Body of pancreas (tissue), 4 donors: ENCODE data around the gene FGF14. TPM values are rescaled to one million over a fixed set of nuclear protein-coding genes. Genes with fewer than 3 reads are reported as not detected.
"Not testable (repeated sequence)": the region's sequence is repeated elsewhere in the genome, so short reads cannot be mapped to it uniquely, and the experiment has no call there.

Experiments used
- ATAC-seq: fragments of 150-250 bp; one replicate; pipeline ENCODE4 v1.9.1; 2016
- DNase-seq, 4 donors: peaks; one replicate each; pipeline ENCODE4 v3.0.0-alpha.2; 2019
- H3K27ac ChIP-seq, 4 donors: fragments of 200-600 bp; sonication (generic); 1 replicate in 3 of 4; 2 replicates in 1 of 4; pipeline versions ENCODE4 v1.5.1 to v1.6.1; 2016 to 2019; ENCODE audit warnings: mild to moderate bottlenecking in 1 of 4, mixed read lengths in 1 of 4, moderate library complexity in 1 of 4
- H3K27me3 ChIP-seq, 2 donors: fragments of 200-600 bp; sonication (generic); one replicate each; pipeline ENCODE4 v1.6.0; 2016; ENCODE audit warnings: mild to moderate bottlenecking in 1 of 2
- H3K36me3 ChIP-seq, 2 donors: fragments of 200-600 bp; sonication (generic); replicated peaks in 1 of 2; 2 replicates each; pipeline ENCODE4 v1.5.1; 2016; ENCODE audit warnings: low read depth in 2 of 2; ENCODE audit not compliant: insufficient read depth in 1 of 2
- H3K4me1 ChIP-seq: fragments of 200-600 bp; sonication (generic); one replicate; pipeline ENCODE4 v1.6.0; 2016
- H3K4me3 ChIP-seq, 2 donors: fragments of 200-600 bp; sonication (generic); 1 replicate in 1 of 2; 2 replicates in 1 of 2; pipeline ENCODE4 v1.5.1; 2016 to 2019
- H3K9me3 ChIP-seq, 3 donors: fragments of 200-600 bp; sonication (generic); 1 replicate in 2 of 3; 2 replicates in 1 of 3; pipeline ENCODE4 v1.5.1; 2016
- POLR2A ChIP-seq, 3 donors: fragments of 450-650 bp; IDR thresholded peaks; one replicate each; pipeline ENCODE4 v1.6.1; 2016; ENCODE audit warnings: antibody characterized with exemption in 3 of 3, mild to moderate bottlenecking in 2 of 3
- WGBS, 2 donors: methylation state at CpG; one replicate each; pipeline ENCODE4 v1.1.5; 2017; 5-methylcytosine and 5-hydroxymethylcytosine counted together
- intact Hi-C: fragments of 100-400 bp; cut with DNase I; formaldehyde crosslinking; loops from one replicate; pipeline ENCODE4 v1.15.1; 2023
- total RNA-seq, 2 donors: library from RNA; depleted of rRNA; stranded (reverse); fragments of >200 nt; gene quantifications; one replicate each; pipeline ENCODE4 v1.1.0, GENCODE V29; 2016
- TF ChIP-seq, protein P1 (sequence below), 7 experiments: fragments of 450-650 bp in 4 of 7; fragments of 200-600 bp in 3 of 7; sonication (generic) in 3 of 7; IDR thresholded peaks; one replicate each; pipeline ENCODE4 v1.5.1; 2016 to 2019; ENCODE audit warnings: antibody characterized with exemption in 7 of 7

FGF14 gene
- total RNA-seq, 2 donors from 2014 or later = under 0.01 to 0.52 TPM

DNA sequence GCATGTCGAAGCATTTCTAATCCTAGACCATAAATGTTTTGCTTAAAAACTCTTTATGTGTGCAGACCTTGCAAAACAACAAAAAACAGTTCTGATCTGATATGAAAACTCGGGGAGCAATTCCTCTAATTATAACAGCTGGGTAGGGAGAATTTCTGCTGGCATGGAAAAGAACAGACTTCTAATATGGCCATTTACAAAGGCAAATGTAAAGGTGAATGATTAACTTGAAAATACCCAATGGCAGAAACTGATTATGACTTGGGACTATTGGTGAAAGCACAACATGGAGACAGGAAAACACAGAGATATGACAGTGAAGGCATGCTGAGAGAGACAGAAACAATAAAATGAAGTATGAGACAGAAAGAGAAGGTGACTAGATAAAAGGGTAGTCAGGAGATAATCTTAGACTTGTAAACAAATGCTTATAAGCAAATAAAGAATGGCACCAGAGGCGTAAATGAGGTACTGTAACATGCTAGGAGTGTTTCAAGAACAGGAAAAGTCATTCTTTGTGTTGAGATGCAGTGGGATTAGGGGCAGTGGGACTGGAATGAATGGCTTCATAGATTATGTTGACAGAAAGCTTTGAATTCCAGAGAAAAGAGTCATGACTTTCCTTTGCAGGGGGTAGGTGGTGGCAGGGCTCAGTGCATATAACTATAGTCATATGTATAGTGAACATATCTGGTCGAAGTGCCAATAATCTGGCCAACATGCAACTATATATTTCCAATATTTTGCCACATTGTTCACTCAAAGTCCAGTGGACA is 556.4 kb downstream of the FGF14 start:
- intact Hi-C loops = no loop called here
- Histone ChIP-seq H3K4me1 (no peaks in the 10 kb centered on the region), H3K27ac (no peak overlapping the region), H3K36me3 (no peaks in the 10 kb centered on the region), H3K4me3 (no peak overlapping the region), H3K9me3 (no peaks in the 10 kb centered on the region), H3K27me3 (no peaks in the 10 kb centered on the region)
- ATAC-seq (no peak), DNase-seq (no peak)
- TF ChIP-seq POLR2A (IDR thresholded peaks at IDR 0.05) = no peak
- TF ChIP-seq, protein P1, sequence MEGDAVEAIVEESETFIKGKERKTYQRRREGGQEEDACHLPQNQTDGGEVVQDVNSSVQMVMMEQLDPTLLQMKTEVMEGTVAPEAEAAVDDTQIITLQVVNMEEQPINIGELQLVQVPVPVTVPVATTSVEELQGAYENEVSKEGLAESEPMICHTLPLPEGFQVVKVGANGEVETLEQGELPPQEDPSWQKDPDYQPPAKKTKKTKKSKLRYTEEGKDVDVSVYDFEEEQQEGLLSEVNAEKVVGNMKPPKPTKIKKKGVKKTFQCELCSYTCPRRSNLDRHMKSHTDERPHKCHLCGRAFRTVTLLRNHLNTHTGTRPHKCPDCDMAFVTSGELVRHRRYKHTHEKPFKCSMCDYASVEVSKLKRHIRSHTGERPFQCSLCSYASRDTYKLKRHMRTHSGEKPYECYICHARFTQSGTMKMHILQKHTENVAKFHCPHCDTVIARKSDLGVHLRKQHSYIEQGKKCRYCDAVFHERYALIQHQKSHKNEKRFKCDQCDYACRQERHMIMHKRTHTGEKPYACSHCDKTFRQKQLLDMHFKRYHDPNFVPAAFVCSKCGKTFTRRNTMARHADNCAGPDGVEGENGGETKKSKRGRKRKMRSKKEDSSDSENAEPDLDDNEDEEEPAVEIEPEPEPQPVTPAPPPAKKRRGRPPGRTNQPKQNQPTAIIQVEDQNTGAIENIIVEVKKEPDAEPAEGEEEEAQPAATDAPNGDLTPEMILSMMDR (IDR thresholded peaks at IDR 0.05) = no peak
- WGBS, 2 donors = 25 to 41% methylated on average over 4 of the region's 4 CpGs

DNA sequence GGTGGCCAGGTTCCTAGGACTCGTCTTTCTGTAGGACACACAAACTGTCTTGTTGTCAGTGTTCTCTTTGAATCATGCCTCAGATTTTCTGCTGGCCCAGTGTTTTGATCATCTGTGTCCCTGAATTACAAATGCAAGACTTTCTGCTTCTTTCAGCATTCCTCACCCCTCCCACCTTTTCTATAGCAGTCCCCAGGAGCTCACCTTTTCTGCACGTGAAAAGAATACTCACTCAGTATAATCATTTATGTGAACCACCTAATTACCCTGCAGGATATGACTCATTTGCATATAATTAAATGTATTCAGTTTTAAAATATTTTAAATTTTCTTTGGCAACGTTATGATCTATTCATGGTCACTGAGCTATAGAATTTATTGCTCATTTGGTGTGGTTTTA is 560.1 kb downstream of the FGF14 start:
- TF ChIP-seq POLR2A (IDR thresholded peaks at IDR 0.05) = no peak
- TF ChIP-seq, protein P1 (IDR thresholded peaks at IDR 0.05) = no peak
- ATAC-seq (no peak), DNase-seq (no peak)
- H3K27me3 ChIP-seq = no peaks in the 10 kb centered on the region
- H3K4me1 ChIP-seq = no peaks in the 10 kb centered on the region
- no peaks in the 10 kb centered on the region for H3K36me3 ChIP-seq
- H3K27ac ChIP-seq = no peak overlapping the region
- H3K9me3 ChIP-seq = no peaks in the 10 kb centered on the region
- no peak overlapping the region for H3K4me3 ChIP-seq
- 12 to 14% methylated on average over 3 of the region's 3 CpGs for WGBS, 2 donors
- intact Hi-C loops = no loop called here

DNA sequence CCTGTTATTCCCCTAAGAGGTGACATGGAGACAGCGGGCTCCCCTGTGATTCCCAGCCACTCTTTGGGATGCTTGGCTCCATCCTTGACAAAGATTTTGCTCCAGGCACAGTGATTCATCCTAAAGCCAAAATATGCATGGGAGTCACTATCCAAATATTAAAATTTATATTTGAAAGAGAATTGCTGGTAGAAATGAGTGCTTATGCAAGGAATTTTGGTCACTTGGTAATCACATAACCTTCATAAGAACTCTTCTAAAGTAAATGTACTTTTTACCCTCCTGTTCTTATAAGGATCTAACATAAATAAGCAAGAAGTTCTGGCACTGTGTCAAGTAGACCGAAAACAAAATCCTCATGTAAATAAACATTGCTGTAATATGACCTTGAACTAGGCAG is 563.5 kb downstream of the FGF14 start:
- Histone ChIP-seq H3K27ac (no peak overlapping the region), H3K4me1 (no peaks in the 10 kb centered on the region), H3K27me3 (no peaks in the 10 kb centered on the region), H3K36me3 (no peaks in the 10 kb centered on the region), H3K9me3 (no peaks in the 10 kb centered on the region), H3K4me3 (no peak overlapping the region)
- ATAC-seq (no peak), DNase-seq (no peak)
- TF ChIP-seq, protein P1 (IDR thresholded peaks at IDR 0.05) = no peak
- TF ChIP-seq POLR2A (IDR thresholded peaks at IDR 0.05) = no peak
- 40 to 44% methylated on average over 2 of the region's 2 CpGs for WGBS, 2 donors
- intact Hi-C loops = no loop called here

DNA sequence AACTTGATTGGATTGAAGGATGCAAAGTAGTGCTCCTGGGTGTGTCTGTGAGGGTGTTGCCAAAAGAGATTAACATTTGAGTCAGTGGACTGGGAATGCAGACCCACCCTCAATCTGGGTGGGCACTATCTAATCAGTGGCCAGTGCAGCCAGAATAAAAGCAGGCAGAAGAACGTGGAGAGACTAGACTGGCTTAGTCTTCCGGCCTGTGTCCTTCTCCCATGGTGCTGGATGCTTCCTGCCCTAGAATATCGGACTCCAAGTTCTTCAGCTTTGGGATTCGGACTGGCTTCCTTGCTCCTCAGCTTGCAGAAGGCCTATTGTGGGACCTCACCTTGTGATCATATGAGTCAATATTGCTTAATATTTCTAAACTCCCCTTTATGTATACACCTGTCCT is 564.1 kb downstream of the FGF14 start:
- intact Hi-C loops, DNase-seq, H3K4me3 ChIP-seq, H3K27me3 ChIP-seq, H3K4me1 ChIP-seq, H3K36me3 ChIP-seq, ATAC-seq, H3K9me3 ChIP-seq, H3K27ac ChIP-seq: not testable (repeated sequence)
- 66 to 75% methylated on average over 4 of the region's 4 CpGs for WGBS, 2 donors

DNA sequence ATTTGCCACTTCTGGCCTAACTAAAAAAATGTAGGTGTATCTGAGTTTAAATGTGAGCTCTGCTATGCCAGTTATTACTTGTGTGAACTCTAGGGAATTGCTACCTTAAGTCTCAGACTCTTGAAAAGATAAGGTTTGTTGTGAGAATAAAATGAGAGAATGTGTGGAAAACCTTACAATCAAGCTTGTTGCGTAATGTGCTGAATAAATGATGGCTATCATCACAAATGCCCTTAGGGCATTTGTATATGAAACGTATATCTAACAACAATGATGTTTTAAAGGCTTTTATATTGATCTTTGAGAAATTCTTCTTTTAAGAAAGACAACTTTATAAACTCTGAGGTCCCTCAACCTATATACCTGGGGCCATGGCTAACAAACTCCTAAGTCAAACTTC is 564.6 kb downstream of the FGF14 start:
- Histone ChIP-seq H3K4me3 (no peak overlapping the region), H3K36me3 (no peaks in the 10 kb centered on the region), H3K27me3 (no peaks in the 10 kb centered on the region), H3K4me1 (no peaks in the 10 kb centered on the region), H3K27ac (no peak overlapping the region), H3K9me3 (no peaks in the 10 kb centered on the region)
- WGBS, 2 donors = 47 to 56% methylated on average over 2 of the region's 2 CpGs
- no peak for DNase-seq
- intact Hi-C loops = no loop called here
- TF ChIP-seq, protein P1 (IDR thresholded peaks at IDR 0.05) = no peak
- ATAC-seq = no peak
